Glomerular visceral epithelial cell (primary cell): ENCODE results near the gene TAF11L4.
"Not testable (repeated sequence)": the region's sequence is repeated elsewhere in the genome, so short reads cannot be mapped to it uniquely, and the experiment has no call there.

Experiments
- DNase-seq: peaks from one replicate; pipeline ENCODE4 v3.0.0-alpha.2; 2016; ENCODE audit errors: extremely low spot score

Gene TAF11L4

DNA sequence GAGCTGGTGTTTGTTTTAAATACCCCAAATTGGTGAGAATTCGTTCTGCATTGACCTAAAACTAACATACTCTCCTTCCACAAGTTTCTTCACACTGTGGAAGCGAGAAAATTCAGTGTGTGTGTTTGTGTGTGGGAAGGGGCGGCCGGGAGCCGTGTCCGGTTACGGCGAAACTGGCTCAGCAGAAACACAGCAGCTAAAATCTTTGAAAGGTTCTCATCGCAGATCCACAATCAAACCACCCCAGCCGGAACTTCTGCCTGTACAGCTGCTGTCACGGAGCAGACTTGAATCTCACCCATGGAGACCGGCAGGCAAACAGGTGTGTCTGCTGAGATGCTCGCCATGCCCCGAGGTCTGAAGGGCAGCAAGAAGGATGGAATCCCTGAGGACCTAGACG, at the start of gene TAF11L4:
Gene TAF11L4 (plus strand): TSS at position 301 of the 400 bp plus-strand sequence.
- DNase-seq = not testable (repeated sequence)

DNA sequence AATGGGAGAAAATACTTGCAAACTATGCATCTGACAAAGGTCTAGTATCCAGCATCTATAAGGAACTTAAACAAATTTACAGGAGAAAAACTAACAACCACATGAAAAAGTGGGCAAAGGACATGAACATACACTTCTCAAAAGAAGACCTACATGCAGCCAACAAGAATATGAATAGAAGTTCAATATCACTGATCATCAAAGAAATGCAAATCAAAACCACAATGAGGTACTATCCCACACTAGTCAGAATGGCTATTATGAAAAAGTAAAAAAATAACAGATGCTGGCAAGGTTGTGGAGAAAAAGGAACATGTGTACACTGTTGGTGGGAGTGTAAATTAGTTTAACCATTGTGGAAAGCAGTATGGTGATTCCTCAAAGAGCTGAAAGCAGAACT, 46.5 kb upstream of the TAF11L4 start:
- DNase-seq = not testable (repeated sequence)

DNA sequence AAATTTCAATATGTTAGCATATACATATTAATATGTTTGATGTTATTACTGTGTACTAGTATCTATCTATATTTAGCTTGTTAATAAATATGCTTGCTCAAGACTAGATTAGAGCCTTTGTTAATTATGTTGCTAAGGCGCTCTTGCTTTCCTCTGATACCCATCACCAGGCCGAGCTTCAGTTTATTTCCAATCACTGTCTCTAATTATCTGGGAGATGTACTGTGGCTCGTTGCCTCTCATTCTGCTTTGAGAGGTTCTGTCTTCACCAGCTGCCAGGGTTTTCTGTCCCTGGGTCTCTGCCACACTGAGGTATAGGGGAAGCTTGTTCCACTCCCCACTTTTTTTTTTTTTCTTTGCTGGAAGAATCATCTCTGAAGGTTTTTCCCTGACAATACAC, 44.6 kb upstream of the TAF11L4 start:
- DNase-seq = no peak

DNA sequence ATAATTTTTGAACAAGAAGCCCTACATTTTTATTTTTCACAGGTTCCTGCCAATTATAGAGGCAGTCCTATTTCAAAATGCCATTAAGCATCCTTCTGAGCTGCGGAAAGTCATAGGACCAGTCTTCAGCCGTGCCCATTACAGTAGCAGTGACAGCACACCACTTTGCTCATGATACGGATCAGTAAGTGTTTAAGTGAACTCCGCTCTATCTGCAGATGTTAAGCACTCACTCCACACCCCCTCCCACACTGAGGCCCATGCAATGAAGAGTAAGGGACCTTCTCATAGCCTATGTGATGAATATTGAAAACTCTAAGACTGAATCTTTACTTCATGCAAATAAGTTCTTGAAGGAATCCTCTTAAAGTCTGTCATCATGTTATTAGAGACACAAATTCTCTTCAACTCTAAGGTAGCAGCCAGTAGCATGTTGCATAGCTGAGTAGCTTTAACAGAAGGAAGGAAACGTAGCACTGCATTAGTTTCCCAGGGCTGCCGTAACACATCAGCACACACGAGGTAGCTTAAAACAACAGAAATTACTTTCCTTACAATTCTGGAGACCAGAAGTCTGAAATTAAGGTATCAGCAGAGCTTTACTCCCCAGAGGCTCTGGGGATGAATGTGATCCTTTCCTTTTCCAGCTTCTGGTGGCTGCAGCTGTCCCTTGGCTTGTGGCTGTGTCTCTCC, 43.9 kb upstream of the TAF11L4 start:
- no peak for DNase-seq

DNA sequence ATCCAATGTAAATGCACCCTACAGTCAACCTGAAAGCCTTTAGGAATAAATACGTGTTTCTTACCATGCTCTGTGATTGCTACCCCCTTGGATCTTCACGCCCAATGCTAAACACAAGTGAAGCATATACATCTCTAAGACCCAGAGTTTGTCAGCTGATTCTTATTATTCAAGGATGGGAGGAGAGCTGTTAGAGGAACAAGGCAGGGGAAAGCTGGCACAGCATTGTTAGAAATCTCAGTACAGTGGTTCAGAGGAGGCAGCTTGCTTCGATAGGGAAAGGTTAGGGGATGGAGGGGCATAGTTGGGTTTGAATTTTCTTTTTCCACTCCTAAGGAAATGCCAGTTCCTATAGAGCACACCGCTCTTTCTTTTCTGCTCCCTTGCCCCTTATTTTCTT, 40.2 kb upstream of the TAF11L4 start:
- DNase-seq = no peak

DNA sequence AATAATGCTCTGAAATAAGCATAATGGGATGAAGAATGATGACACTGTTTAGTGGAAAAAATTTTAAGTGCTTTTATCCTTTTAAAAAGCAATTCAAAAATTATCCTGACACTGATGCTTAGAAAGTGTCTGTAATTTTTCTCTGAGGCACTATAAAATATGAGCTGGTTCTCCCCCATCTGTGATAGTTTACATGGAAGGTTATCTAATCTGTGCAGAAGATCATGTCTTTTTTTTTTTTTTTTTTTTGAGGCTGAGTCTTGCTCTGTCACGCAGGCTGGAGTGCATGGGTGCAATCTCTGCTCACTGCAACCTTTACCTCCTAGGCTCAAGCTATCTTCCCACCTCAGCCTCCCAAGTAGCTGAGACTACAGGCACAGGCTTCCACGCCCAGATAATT, 38.8 kb upstream of the TAF11L4 start:
- DNase-seq = no peak

DNA sequence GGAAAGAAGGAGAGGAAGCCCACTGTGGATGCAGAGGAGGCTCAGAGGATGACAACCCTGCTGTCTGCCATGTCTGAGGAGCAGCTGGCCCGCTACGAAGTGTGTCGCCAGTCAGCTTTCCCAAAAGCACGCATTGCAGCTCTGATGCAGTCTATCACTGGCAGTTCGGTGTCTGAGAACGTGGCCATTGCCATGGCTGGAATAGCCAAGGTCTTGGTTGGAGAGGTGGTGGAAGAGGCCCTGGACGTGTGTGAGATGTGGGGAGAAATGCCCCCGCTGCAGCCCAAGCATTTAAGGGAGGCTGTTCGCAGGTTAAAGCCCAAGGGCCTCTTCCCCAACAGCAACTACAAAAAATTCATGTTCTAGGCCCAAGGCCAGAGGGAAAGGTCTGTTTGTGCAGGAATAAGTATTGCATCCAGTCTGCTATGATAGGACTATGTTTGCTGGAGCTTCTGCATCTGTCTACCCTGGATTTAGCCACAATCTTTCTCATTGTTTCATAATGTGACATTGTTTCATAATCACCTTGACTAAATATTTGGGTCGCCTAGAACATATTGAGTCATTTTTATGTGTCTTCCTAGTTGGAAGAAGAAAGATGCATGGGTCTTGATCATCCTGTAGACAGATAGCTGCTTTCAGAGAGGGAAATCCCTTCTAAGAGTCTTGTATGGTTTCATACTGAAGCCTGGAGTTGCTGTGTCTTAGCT, 35.0 kb upstream of the TAF11L4 start:
- not testable (repeated sequence) for DNase-seq

DNA sequence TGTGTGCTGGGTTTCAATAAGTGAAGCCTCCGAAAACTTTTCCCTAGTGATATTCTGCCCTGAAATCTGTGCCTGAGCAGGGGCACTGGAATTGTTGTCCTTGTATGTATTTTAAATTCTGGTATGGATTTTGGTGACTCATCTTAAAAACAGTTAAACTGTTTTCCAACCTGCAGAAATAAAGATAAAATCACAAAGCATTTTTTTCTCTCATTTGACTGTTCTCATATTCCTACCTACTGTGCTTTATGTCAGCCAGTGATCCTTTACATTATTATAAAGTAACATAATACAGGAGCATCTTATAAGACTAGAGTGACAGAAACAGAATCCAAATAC, 34.5 kb upstream of the TAF11L4 start:
- no peak for DNase-seq

DNA sequence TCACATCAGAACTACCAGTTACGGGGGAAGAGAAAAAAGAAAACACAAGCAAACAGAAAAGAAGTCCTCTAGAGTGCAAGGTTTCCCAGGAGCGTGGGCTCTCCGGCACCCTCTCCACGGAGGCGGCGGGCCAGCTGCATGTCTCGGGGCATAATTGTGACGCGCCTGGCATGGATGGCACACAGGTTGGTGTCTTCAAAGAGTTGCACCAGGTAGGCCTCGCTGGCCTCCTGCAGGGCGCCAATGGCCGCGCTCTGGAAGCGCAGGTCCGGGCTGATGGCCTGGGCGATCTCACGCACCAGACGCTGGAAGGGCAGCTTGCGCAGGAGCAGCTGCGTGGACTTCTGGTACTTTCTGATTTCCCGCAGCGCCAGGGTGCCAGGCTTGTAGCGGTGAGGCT, 30.3 kb upstream of the TAF11L4 start:
- DNase-seq = not testable (repeated sequence)

DNA sequence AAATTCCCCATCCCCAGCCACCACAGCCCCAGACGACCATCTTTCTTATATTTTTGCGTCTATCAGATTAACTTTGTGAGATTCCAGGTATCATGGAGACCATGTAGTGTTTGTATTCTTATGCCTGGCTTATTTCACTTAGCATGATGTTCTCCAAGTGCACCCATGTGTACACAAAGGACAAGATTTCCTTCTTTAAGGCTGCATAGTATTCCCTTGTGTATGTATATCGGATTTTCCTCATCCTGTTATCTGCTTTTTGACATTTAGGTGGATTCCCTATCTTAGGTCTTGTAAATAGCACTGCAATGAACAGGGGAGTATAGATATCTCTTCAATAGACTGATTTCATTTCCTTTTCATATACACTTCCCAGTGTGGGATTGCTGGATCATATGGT, 28.8 kb upstream of the TAF11L4 start:
- DNase-seq = no peak

DNA sequence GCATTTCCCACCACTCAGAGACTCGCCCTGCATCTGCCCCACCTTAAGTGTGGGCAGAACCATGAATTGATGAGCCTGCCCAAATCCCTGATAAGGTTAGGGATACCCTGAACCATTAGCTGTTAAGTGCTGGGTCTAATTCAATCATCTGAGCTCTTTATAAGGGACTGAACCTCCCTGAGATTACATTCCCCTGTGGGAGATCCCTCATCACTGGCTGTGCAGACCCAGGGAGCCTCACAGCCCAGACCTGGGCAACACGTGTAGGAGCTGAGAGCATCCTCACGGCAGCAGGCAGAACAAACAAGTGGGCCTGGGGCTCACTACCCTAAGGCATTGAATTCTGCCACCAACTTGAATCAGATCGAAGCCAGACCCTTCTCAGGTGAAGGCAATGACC, 24.2 kb upstream of the TAF11L4 start:
- DNase-seq = no peak

DNA sequence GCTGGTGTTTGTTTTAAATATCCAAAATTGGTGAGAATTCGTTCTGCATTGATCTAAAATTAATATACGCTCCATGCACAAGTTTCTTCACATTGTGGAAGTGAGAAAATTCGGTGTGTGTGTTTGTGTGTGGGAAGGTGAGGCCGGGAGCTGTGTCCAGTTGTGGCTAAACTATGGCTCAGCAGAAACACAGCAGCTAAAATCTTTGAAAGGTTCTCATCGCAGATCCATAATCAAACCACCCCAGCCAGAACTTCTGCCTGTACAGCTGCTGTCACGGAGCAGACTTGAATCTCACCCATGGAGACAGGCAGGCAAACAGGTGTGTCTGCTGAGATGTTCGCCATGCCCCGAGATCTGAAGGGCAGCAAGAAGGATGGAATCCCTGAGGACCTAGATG, 23.7 kb upstream of the TAF11L4 start, which contains the start of gene TAF11L2:
Gene TAF11L2 (plus strand): TSS at position 301 of the 400 bp plus-strand sequence.
- DNase-seq = not testable (repeated sequence)

DNA sequence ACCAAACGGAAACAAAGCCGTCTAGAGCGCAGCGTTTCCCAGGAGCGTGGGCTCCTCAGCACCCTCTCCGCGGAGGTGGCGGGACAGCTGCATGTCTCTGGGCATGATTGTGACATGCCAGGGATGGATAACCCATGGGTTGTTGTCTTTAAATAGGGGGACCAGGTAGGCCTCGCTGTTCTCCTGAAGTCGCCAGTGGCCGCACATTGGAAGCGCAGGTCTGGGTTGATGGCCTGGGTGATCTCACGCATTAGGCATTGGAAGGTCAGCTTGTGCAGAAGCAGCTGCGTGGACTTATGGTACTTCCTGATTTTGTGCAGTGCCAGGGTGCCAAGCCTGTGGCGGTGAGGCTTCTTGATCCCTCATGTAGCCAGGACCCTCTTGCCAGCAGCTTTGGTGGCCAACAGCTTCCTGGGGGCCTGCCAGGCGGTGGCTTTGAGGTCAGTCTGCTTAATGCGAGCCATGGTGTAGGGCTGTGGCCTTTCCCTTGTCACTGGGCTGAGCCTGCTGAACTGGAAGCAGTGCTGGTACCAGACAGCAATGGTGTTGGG, 9.8 kb upstream of the TAF11L4 start:
- no peak for DNase-seq

DNA sequence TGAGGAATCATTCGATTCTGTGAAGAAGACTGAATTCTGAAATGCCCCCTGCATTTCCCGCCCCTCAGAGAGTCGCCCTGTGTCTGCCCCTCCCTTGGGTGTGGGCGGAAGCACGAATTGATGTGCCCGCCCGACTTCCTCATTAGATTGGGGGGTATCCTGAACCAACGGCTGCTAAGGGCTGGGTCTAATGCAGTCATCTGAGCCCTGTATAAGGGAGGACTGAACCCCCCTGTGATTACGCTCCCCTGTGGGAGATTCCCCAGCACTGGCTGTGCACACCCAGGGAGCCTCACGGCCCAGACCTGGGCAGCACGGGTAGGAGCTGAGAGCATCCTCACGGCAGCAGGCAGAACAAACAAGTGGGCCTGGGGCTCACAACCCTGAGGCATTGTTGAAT, 4.1 kb upstream of the TAF11L4 start:
- DNase-seq = not testable (repeated sequence)

DNA sequence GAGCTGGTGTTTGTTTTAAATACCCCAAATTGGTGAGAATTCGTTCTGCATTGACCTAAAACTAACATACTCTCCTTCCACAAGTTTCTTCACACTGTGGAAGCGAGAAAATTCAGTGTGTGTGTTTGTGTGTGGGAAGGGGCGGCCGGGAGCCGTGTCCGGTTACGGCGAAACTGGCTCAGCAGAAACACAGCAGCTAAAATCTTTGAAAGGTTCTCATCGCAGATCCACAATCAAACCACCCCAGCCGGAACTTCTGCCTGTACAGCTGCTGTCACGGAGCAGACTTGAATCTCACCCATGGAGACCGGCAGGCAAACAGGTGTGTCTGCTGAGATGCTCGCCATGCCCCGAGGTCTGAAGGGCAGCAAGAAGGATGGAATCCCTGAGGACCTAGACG, 3.5 kb upstream of the TAF11L4 start, which contains the start of gene TAF11L3:
Gene TAF11L3 (plus strand): TSS at position 301 of the 400 bp plus-strand sequence.
- DNase-seq = not testable (repeated sequence)

DNA sequence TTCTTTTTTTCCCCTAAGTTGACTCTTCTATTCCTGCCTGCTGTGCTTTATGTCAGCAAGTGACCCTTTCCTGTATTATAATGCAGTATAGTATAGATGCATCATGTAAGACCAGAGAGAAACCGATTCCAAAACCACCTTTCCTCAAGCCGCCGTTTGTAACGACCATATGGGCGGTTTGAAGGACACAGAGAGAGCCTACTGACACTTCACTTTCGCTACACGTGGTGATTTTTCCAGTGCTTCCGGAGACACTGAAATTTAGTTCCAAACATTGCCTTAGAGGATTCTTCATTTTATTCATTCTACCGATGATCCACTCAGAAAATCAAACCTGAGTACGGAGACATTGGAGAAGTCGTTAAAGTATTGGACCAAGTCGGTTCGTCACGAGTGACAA, 2.1 kb upstream of the TAF11L4 start:
- not testable (repeated sequence) for DNase-seq

DNA sequence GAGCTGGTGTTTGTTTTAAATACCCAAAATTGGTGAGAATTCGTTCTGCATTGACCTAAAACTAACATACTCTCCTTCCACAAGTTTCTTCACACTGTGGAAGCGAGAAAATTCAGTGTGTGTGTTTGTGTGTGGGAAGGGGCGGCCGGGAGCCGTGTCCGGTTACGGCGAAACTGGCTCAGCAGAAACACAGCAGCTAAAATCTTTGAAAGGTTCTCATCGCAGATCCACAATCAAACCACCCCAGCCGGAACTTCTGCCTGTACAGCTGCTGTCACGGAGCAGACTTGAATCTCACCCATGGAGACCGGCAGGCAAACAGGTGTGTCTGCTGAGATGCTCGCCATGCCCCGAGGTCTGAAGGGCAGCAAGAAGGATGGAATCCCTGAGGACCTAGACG, 3.3 kb downstream of the TAF11L4 start, which contains the start of gene TAF11L5:
Gene TAF11L5 (plus strand): TSS at position 301 of the 400 bp plus-strand sequence.
- DNase-seq = not testable (repeated sequence)

DNA sequence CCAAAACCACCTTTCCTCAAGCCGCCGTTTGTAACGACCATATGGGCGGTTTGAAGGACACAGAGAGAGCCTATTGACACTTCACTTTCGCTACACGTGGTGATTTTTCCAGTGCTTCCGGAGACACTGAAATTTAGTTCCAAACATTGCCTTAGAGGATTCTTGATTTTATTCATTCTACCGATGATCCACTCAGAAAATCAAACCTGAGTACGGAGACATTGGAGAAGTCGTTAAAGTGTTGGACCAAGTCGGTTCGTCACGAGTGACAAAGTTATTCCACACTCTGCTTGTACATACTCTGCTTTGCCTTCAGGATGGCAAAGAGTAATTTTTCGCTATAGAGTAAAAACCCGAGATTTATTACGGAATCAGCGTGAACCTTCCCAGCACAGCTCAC, 4.9 kb downstream of the TAF11L4 start:
- DNase-seq = not testable (repeated sequence)

DNA sequence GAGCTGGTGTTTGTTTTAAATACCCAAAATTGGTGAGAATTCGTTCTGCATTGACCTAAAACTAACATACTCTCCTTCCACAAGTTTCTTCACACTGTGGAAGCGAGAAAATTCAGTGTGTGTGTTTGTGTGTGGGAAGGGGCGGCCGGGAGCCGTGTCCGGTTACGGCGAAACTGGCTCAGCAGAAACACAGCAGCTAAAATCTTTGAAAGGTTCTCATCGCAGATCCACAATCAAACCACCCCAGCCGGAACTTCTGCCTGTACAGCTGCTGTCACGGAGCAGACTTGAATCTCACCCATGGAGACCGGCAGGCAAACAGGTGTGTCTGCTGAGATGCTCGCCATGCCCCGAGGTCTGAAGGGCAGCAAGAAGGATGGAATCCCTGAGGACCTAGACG, 6.8 kb downstream of the TAF11L4 start, which contains the start of gene TAF11L6:
Gene TAF11L6 (plus strand): TSS at position 301 of the 400 bp plus-strand sequence.
- not testable (repeated sequence) for DNase-seq
